Stimulated activated CD8-positive, alpha-beta memory T cell treated with anti-CD3 and anti-CD28 coated beads, Interleukin-4, amount 100 ng/mL, for 4 hours (primary cell): ENCODE data around the gene GIPC2.
"Not testable (repeated sequence)": the region's sequence is repeated elsewhere in the genome, so short reads cannot be mapped to it uniquely, and the experiment has no call there.

ENCODE experiments used
- DNase-seq, 2 donors: peaks; one replicate each; pipeline ENCODE4 v3.0.0-alpha.2; 2020; ENCODE audit warnings: low read depth in 2 of 2, low spot score in 1 of 2

GIPC2 gene

GRCh38 chr1:78068681-78069283, 23.0 kb downstream of the GIPC2 start:
- DNase-seq = no peak

GRCh38 chr1:78069784-78070183, 24.0 kb downstream of the GIPC2 start:
- DNase-seq = no peak

- DNase-seq = no peak
These were observed 24.4 kb downstream of the GIPC2 start for GRCh38 chr1:78070210-78070609.

- no peak for DNase-seq
These were observed 25.0 kb downstream of the GIPC2 start for GRCh38 chr1:78070758-78071157.

- no peak for DNase-seq
These were observed 25.9 kb downstream of the GIPC2 start for GRCh38 chr1:78071696-78072095.

GRCh38 chr1:78072216-78072615, 26.4 kb downstream of the GIPC2 start:
- no peak for DNase-seq

- DNase-seq = no peak
These were observed 27.7 kb downstream of the GIPC2 start for GRCh38 chr1:78073441-78073840.

- DNase-seq = no peak
These were observed 29.9 kb downstream of the GIPC2 start for GRCh38 chr1:78075621-78076020.

GRCh38 chr1:78078358-78078757, 32.6 kb downstream of the GIPC2 start:
- no peak for DNase-seq

- DNase-seq = no peak
These were observed 33.8 kb downstream of the GIPC2 start for GRCh38 chr1:78079580-78079979.

GRCh38 chr1:78080767-78081166, 35.0 kb downstream of the GIPC2 start:
- no peak for DNase-seq

- DNase-seq = no peak
These were observed 36.5 kb downstream of the GIPC2 start for GRCh38 chr1:78081980-78082860.

- DNase-seq = not testable (repeated sequence)
These were observed 38.9 kb downstream of the GIPC2 start for GRCh38 chr1:78084639-78085038.

- no peak for DNase-seq
These were observed 40.9 kb downstream of the GIPC2 start for GRCh38 chr1:78086697-78087096.

GRCh38 chr1:78088015-78088414, 42.2 kb downstream of the GIPC2 start:
- DNase-seq = no peak

GRCh38 chr1:78088486-78088885, 42.7 kb downstream of the GIPC2 start:
- DNase-seq = no peak

GRCh38 chr1:78089010-78089409, 43.2 kb downstream of the GIPC2 start:
- no peak for DNase-seq

GRCh38 chr1:78090472-78091133, 44.8 kb downstream of the GIPC2 start:
- DNase-seq = no peak

- DNase-seq = no peak
These were observed 45.5 kb downstream of the GIPC2 start for GRCh38 chr1:78091215-78091813.

GRCh38 chr1:78091886-78092285, 46.1 kb downstream of the GIPC2 start:
- DNase-seq = no peak

GRCh38 chr1:78092643-78093042, 46.9 kb downstream of the GIPC2 start:
- DNase-seq = no peak

GRCh38 chr1:78093560-78093959, 47.8 kb downstream of the GIPC2 start:
- DNase-seq = no peak
